Measurements from ENCODE around the gene SEMA4A. TPM values are rescaled to one million over a fixed set of nuclear protein-coding genes. Genes with fewer than 3 reads are reported as not detected.
"Not testable (repeated sequence)": the region's sequence is repeated elsewhere in the genome, so short reads cannot be mapped to it uniquely, and the experiment has no call there.

The SEMA4A gene
- total RNA-seq, 1 donor from 2014 or later = 4.2 TPM

DNA sequence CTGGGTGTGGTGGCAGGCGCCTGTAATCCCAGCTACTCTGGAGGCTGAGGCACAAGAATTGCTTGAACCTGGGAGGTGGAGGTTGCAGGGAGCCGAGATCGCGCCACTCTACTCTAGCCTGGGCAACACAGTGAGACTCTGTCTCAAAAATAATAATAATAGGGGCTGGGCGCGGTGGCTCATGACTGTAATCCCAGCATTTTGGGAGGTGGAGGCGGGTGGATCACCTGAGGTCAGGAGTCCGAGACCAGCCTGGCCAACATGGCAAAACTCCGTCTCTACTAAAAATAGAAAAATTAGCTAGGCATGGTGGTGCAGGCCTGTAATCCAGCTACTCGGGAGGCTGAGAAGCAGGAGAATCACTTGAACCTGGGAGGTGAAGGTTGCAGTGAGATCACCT is 27.8 kb upstream of the SEMA4A start:
- H3K27ac ChIP-seq (ENCODE audit: low read depth, low read length) = peak overlapping the region; percentile 99
- H3K4me3 ChIP-seq (ENCODE audit: low read length in 3 of 3); H3K27me3 ChIP-seq (ENCODE audit: control insufficient read depth in 3 of 3, insufficient read depth in 3 of 3, low read length in 3 of 3); H3K9me3 ChIP-seq (ENCODE audit: control insufficient read depth in 3 of 3, low read length in 3 of 3); H3K36me3 ChIP-seq (ENCODE audit: control insufficient read depth in 3 of 3, insufficient read depth in 3 of 3, low read length in 3 of 3): not testable (repeated sequence)
- H3K9ac ChIP-seq (ENCODE audit: low read depth in 1 of 3, low read length in 3 of 3) = peak overlapping the region in 1 of 3 donors; percentile 66
- H3K4me1 ChIP-seq (ENCODE audit: control insufficient read depth in 3 of 3, insufficient read depth in 3 of 3, low read length in 3 of 3) = peaks cover 97 to 98% (median 97%) of the 10 kb centered on the region in 3 donors

DNA sequence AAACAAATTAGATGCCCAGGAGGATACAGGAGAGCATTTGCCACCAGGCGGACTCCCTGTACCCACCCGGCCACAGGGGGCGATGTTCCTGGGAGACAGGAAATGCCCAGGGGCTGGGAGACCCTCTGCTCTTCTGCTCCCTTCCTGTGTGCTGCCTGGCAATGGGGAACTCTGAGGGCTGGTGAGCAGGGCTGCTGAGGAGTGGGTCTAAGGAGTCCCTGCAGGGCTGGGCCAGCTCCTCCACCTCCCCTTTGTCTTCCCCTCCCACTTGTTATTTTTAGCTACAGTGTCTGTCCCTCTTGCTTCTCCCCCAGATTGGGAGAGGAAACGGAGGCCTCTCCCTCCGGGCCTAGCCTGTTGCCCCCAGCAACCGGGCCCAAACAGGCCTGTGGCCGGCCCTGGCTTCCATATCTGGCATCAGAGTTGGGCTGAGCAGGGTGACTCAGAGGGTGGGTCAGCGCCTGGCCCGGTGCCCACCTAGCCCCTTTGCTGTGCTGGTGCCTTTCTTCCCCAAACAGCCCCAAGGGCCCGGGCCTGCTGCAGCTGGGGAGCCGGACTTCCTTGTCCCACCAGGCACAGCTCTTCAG is 27.2 kb upstream of the SEMA4A start:
- H3K27me3 ChIP-seq (ENCODE audit: control insufficient read depth in 3 of 3, insufficient read depth in 3 of 3, low read length in 3 of 3) = no peaks in the 10 kb centered on the region
- peaks cover 6 to 7% (median 6%) of the 10 kb centered on the region in 3 donors for H3K36me3 ChIP-seq (ENCODE audit: control insufficient read depth in 3 of 3, insufficient read depth in 3 of 3, low read length in 3 of 3)
- peak overlapping the region; percentile 66 to 79 (median 73) for H3K9ac ChIP-seq (ENCODE audit: low read depth in 1 of 3, low read length in 3 of 3)
- H3K9me3 ChIP-seq (ENCODE audit: control insufficient read depth in 3 of 3, low read length in 3 of 3) = no peaks in the 10 kb centered on the region
- peaks cover 93 to 94% (median 94%) of the 10 kb centered on the region in 3 donors for H3K4me1 ChIP-seq (ENCODE audit: control insufficient read depth in 3 of 3, insufficient read depth in 3 of 3, low read length in 3 of 3)
- H3K4me3 ChIP-seq (ENCODE audit: low read length in 3 of 3) = peak overlapping the region; percentile 54 to 60 (median 55)
- peak overlapping the region; percentile 99 for H3K27ac ChIP-seq (ENCODE audit: low read depth, low read length)

DNA sequence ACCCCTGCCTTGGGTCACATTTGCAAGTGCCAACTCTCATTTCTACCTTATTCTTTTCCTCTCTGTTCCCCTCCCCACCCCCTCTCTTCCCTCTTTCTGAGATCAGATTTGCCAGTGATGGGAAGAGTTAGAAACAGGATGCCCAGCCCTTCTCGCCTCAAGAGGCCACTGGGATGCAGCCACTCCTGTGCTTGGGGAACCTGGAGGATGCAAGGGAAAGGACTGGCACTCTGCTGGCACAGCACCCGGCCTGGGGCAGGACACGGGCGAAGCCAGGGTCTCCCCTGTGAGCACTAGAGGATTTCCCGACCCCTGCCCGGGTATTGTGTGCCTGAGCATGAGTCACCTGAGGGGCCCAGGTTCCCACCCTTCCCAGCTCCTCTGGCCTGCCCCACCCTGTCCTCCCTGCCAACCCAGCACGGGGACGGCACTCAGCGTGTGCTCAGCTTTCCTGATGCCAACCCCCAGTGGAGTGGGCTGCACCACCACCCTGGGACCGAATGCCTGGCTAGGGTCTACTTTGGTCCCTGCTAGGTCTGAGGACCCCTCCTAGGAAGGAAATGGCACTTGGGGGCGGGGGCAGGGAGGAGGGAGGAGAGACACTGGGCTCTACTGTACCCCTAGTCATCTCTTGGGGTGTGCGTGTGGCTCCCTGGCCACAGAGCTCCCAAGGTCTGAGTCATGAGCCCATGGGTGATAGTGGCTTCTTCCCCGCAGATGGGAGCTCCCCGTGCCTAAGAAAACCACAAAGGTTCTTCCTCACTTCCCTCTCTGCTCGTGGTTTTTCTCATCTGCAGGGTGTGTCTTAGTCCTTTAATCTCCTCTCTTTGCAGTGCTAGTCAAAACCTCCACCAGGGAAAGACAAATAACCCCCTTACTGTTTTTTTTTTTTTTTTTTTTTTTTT is 26.5 kb upstream of the SEMA4A start:
- peaks cover 11 to 14% (median 13%) of the 10 kb centered on the region in 3 donors for H3K36me3 ChIP-seq (ENCODE audit: control insufficient read depth in 3 of 3, insufficient read depth in 3 of 3, low read length in 3 of 3)
- H3K4me1 ChIP-seq (ENCODE audit: control insufficient read depth in 3 of 3, insufficient read depth in 3 of 3, low read length in 3 of 3) = peaks cover 85 to 87% (median 87%) of the 10 kb centered on the region in 3 donors
- no peaks in the 10 kb centered on the region for H3K9me3 ChIP-seq (ENCODE audit: control insufficient read depth in 3 of 3, low read length in 3 of 3)
- H3K27ac ChIP-seq (ENCODE audit: low read depth, low read length) = peak overlapping the region; percentile 99
- H3K27me3 ChIP-seq (ENCODE audit: control insufficient read depth in 3 of 3, insufficient read depth in 3 of 3, low read length in 3 of 3) = no peaks in the 10 kb centered on the region
- H3K4me3 ChIP-seq (ENCODE audit: low read length in 3 of 3) = peak overlapping the region; percentile 54 to 60 (median 55)
- H3K9ac ChIP-seq (ENCODE audit: low read depth in 1 of 3, low read length in 3 of 3) = peak overlapping the region; percentile 66 to 79 (median 73)

DNA sequence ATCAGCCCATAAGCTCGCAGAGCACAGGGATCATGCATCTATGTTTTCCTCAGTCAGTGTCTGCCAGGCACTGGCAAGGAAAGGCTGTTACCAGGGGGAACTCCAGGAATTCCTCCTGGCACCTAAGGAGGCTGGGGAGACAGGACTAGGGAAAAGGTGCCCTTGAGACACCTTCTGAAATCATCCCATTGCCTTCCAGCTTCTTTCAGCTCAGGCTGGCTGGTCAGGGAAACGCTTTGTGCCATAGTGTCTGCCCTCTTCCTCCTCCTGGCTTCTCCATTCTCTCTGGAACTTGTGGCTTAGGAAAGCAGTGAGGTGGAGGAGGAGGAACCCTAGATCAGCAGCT is 25.1 kb upstream of the SEMA4A start:
- peak overlapping the region; percentile 88 for H3K27ac ChIP-seq (ENCODE audit: low read depth, low read length)
- peak overlapping the region; percentile 29 to 61 (median 56) for H3K4me3 ChIP-seq (ENCODE audit: low read length in 3 of 3)
- no peaks in the 10 kb centered on the region for H3K9me3 ChIP-seq (ENCODE audit: control insufficient read depth in 3 of 3, low read length in 3 of 3)
- H3K36me3 ChIP-seq (ENCODE audit: control insufficient read depth in 3 of 3, insufficient read depth in 3 of 3, low read length in 3 of 3) = peaks cover 18 to 23% (median 20%) of the 10 kb centered on the region in 3 donors
- peaks cover 71 to 74% (median 73%) of the 10 kb centered on the region in 3 donors for H3K4me1 ChIP-seq (ENCODE audit: control insufficient read depth in 3 of 3, insufficient read depth in 3 of 3, low read length in 3 of 3)
- H3K9ac ChIP-seq (ENCODE audit: low read depth in 1 of 3, low read length in 3 of 3) = peak overlapping the region; percentile 77 to 80 (median 79)
- no peaks in the 10 kb centered on the region for H3K27me3 ChIP-seq (ENCODE audit: control insufficient read depth in 3 of 3, insufficient read depth in 3 of 3, low read length in 3 of 3)

DNA sequence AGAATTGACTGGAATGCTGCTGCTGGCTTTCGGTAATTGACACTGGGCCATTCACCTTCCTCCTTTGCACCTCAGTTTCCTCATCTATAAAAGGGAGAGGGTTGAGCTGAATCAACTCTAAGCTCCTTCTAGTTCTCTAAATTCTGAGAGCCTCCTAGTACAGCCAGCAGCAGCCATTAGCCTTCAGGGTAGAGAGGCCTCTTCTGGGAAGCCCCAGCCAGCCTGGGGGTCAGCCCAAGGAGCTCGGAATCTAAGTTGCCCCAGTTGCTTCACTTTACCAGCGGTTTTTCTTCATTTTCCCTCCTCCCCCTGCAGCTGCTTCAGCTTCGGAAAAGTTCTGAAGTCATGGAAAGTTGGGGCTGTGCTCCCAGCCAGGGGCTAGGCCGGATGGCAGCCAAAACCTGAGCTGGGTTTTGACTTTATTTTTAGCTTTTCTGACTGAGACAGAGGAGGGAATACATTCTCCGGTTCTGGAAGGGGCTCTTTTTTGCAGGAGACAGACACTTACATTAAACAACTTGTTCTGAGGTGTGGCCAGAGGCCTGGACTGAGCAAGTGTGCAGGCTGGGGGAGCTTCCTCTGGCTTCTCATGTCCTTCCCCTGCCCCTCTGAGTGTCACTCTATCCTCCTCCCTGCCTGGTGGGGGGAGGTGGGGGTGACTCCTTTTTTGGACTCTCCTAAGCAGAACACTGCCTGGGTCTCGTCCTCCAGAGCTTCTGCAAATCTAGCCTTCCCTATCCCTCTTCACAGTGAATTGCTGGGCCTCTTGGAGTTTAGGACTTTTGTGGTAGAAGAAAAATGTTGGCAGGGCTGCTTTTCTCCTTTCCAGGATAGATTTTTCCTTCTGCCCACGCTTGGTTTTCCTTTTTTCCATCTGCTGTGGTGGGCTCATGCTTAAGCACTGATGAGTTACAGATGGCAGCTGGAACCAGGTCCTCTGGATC is 24.5 kb upstream of the SEMA4A start:
- H3K4me1 ChIP-seq (ENCODE audit: control insufficient read depth in 3 of 3, insufficient read depth in 3 of 3, low read length in 3 of 3) = peaks cover 65 to 67% (median 67%) of the 10 kb centered on the region in 3 donors

DNA sequence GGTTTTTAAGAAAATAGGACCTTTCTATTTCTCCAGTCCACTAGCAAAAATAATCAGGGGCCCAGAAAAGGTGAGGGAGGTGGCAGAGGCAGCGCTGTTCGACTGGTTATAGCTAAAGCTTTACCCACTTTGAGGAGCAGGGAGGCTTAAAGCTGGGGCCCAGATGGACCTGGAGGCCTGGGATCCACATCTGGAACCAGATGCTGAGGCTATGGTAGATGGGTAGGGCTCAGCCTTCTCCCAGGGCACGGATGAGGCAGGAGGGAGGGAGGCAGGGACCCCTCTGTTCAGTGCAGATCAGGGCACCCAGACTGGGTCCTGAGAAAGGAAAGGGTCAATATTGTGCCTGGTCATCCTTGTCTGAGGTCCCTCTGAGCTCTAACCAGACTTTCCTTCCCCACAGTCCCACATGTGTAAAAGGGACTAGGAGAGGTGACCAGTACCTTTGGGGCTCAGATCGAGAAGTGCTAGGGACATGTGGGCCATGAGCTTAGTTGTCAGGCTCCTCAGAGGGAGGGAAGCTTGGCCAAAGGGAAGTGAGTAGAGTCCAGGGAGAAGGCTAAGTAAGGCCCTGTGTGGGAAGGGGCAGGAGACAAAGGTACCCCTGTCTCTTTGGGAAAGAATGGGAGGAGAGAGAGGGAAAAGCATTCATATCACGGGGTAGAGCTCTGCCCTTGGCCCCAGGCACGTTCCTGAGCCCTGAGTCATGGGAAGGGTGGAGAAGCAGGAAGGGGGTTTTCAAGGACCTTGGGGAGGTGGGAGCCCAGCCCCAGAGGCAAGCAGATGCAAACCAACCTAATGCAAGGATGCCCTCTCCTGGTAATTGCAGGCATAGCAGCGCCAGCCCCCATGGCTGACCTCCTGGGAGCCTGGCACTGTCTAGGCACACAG is 23.5 kb upstream of the SEMA4A start:
- Histone ChIP-seq H3K9me3 (ENCODE audit: control insufficient read depth in 3 of 3, low read length in 3 of 3) (no peaks in the 10 kb centered on the region), H3K4me1 (ENCODE audit: control insufficient read depth in 3 of 3, insufficient read depth in 3 of 3, low read length in 3 of 3) (peaks cover 57 to 60% (median 57%) of the 10 kb centered on the region in 3 donors), H3K27me3 (ENCODE audit: control insufficient read depth in 3 of 3, insufficient read depth in 3 of 3, low read length in 3 of 3) (no peaks in the 10 kb centered on the region), H3K4me3 (ENCODE audit: low read length in 3 of 3) (peak overlapping the region; percentile 29 to 65 (median 56)), H3K9ac (ENCODE audit: low read depth in 1 of 3, low read length in 3 of 3) (peak overlapping the region; percentile 77 to 80 (median 79)), H3K36me3 (ENCODE audit: control insufficient read depth in 3 of 3, insufficient read depth in 3 of 3, low read length in 3 of 3) (peaks cover 35 to 38% (median 36%) of the 10 kb centered on the region in 3 donors), H3K27ac (ENCODE audit: low read depth, low read length) (peak overlapping the region; percentile 88)

More for the DNA sequence above, 24.5 kb upstream of the SEMA4A start:
- no peaks in the 10 kb centered on the region for H3K27me3 ChIP-seq (ENCODE audit: control insufficient read depth in 3 of 3, insufficient read depth in 3 of 3, low read length in 3 of 3)
- H3K36me3 ChIP-seq (ENCODE audit: control insufficient read depth in 3 of 3, insufficient read depth in 3 of 3, low read length in 3 of 3) = peaks cover 25 to 28% (median 26%) of the 10 kb centered on the region in 3 donors
- peak overlapping the region; percentile 88 for H3K27ac ChIP-seq (ENCODE audit: low read depth, low read length)
- no peaks in the 10 kb centered on the region for H3K9me3 ChIP-seq (ENCODE audit: control insufficient read depth in 3 of 3, low read length in 3 of 3)
- H3K4me3 ChIP-seq (ENCODE audit: low read length in 3 of 3) = peak overlapping the region; percentile 29 to 61 (median 56)
- H3K9ac ChIP-seq (ENCODE audit: low read depth in 1 of 3, low read length in 3 of 3) = peak overlapping the region; percentile 77 to 80 (median 79)

DNA sequence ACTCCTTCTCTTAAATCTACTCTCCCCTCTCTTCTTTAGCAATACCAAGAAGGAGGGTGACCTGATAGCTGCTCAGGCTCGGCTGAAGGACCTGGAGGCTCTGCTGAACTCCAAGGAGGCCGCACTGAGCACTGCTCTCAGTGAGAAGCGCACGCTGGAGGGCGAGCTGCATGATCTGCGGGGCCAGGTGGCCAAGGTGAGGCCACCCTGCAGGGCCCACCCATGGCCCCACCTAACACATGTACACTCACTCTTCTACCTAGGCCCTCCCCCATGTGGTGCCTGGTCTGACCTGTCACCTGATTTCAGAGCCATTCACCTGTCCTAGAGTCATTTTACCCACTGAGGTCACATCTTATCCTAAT is 22.8 kb upstream of the SEMA4A start:
- H3K4me3 ChIP-seq (ENCODE audit: low read length in 3 of 3) = peak overlapping the region in 2 of 3 donors; percentile 29 to 65
- H3K27ac ChIP-seq (ENCODE audit: low read depth, low read length) = peak overlapping the region; percentile 88
- peaks cover 40 to 44% (median 41%) of the 10 kb centered on the region in 3 donors for H3K36me3 ChIP-seq (ENCODE audit: control insufficient read depth in 3 of 3, insufficient read depth in 3 of 3, low read length in 3 of 3)
- H3K4me1 ChIP-seq (ENCODE audit: control insufficient read depth in 3 of 3, insufficient read depth in 3 of 3, low read length in 3 of 3) = peaks cover 51 to 54% (median 51%) of the 10 kb centered on the region in 3 donors
- H3K27me3 ChIP-seq (ENCODE audit: control insufficient read depth in 3 of 3, insufficient read depth in 3 of 3, low read length in 3 of 3) = no peaks in the 10 kb centered on the region
- H3K9ac ChIP-seq (ENCODE audit: low read depth in 1 of 3, low read length in 3 of 3) = peak overlapping the region in 2 of 3 donors; percentile 79 to 80
- no peaks in the 10 kb centered on the region for H3K9me3 ChIP-seq (ENCODE audit: control insufficient read depth in 3 of 3, low read length in 3 of 3)

DNA sequence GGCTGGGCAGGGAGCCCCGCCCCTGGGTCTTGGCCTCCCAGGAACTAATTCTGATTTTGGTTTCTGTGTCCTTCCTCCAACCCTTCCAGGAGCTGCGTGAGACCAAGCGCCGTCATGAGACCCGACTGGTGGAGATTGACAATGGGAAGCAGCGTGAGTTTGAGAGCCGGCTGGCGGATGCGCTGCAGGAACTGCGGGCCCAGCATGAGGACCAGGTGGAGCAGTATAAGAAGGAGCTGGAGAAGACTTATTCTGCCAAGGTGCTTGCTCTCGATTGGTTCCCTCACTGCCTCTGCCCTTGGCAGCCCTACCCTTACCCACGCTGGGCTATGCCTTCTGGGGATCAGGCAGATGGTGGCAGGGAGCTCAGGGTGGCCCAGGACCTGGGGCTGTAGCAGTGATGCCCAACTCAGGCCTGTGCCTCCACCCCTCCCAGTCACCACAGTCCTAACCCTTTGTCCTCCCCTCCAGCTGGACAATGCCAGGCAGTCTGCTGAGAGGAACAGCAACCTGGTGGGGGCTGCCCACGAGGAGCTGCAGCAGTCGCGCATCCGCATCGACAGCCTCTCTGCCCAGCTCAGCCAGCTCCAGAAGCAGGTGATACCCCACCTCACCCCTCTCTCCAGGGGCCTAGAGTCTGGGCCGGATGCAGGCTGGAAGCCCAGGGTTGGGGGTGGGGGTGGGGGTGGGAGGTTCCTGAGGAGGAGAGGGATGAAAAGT is 18.5 kb upstream of the SEMA4A start:
- H3K27ac ChIP-seq (ENCODE audit: low read depth, low read length) = no peak overlapping the region
- H3K27me3 ChIP-seq (ENCODE audit: control insufficient read depth in 3 of 3, insufficient read depth in 3 of 3, low read length in 3 of 3) = no peaks in the 10 kb centered on the region

More for the DNA sequence above, 18.5 kb upstream of the SEMA4A start:
- H3K4me1 ChIP-seq (ENCODE audit: control insufficient read depth in 3 of 3, insufficient read depth in 3 of 3, low read length in 3 of 3) = peaks cover 8 to 13% (median 9%) of the 10 kb centered on the region in 3 donors
- peak overlapping the region in 1 of 3 donors; percentile 40 for H3K9ac ChIP-seq (ENCODE audit: low read depth in 1 of 3, low read length in 3 of 3)
- H3K4me3 ChIP-seq (ENCODE audit: low read length in 3 of 3) = no peak overlapping the region
- H3K36me3 ChIP-seq (ENCODE audit: control insufficient read depth in 3 of 3, insufficient read depth in 3 of 3, low read length in 3 of 3) = peaks cover 79 to 82% (median 80%) of the 10 kb centered on the region in 3 donors
- H3K9me3 ChIP-seq (ENCODE audit: control insufficient read depth in 3 of 3, low read length in 3 of 3) = no peaks in the 10 kb centered on the region

Measured in skeletal muscle tissue (tissue), 4 donors.